GM21526 (cell line): Measurements from ENCODE around the gene WASHC2A.
A peak's percentile ranks its signal among the peaks of the same experiment; 100 is the strongest.
"Not testable (repeated sequence)": the region's sequence is repeated elsewhere in the genome, so short reads cannot be mapped to it uniquely, and the experiment has no call there.

ENCODE experiments used
- ATAC-seq: cut with Tn5 transposase; IDR thresholded peaks from one replicate; pipeline ENCODE4 v1.9.1; 2021; ENCODE audit warnings: moderate library complexity; ENCODE audit not compliant: unreplicated experiment, low FRiP score

WASHC2A gene, protein sequence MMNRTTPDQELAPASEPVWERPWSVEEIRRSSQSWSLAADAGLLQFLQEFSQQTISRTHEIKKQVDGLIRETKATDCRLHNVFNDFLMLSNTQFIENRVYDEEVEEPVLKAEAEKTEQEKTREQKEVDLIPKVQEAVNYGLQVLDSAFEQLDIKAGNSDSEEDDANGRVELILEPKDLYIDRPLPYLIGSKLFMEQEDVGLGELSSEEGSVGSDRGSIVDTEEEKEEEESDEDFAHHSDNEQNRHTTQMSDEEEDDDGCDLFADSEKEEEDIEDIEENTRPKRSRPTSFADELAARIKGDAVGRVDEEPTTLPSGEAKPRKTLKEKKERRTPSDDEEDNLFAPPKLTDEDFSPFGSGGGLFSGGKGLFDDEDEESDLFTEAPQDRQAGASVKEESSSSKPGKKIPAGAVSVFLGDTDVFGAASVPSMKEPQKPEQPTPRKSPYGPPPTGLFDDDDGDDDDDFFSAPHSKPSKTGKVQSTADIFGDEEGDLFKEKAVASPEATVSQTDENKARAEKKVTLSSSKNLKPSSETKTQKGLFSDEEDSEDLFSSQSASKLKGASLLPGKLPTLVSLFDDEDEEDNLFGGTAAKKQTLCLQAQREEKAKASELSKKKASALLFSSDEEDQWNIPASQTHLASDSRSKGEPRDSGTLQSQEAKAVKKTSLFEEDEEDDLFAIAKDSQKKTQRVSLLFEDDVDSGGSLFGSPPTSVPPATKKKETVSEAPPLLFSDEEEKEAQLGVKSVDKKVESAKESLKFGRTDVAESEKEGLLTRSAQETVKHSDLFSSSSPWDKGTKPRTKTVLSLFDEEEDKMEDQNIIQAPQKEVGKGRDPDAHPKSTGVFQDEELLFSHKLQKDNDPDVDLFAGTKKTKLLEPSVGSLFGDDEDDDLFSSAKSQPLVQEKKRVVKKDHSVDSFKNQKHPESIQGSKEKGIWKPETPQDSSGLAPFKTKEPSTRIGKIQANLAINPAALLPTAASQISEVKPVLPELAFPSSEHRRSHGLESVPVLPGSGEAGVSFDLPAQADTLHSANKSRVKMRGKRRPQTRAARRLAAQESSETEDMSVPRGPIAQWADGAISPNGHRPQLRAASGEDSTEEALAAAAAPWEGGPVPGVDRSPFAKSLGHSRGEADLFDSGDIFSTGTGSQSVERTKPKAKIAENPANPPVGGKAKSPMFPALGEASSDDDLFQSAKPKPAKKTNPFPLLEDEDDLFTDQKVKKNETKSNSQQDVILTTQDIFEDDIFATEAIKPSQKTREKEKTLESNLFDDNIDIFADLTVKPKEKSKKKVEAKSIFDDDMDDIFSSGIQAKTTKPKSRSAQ (N-terminal part only)

DNA sequence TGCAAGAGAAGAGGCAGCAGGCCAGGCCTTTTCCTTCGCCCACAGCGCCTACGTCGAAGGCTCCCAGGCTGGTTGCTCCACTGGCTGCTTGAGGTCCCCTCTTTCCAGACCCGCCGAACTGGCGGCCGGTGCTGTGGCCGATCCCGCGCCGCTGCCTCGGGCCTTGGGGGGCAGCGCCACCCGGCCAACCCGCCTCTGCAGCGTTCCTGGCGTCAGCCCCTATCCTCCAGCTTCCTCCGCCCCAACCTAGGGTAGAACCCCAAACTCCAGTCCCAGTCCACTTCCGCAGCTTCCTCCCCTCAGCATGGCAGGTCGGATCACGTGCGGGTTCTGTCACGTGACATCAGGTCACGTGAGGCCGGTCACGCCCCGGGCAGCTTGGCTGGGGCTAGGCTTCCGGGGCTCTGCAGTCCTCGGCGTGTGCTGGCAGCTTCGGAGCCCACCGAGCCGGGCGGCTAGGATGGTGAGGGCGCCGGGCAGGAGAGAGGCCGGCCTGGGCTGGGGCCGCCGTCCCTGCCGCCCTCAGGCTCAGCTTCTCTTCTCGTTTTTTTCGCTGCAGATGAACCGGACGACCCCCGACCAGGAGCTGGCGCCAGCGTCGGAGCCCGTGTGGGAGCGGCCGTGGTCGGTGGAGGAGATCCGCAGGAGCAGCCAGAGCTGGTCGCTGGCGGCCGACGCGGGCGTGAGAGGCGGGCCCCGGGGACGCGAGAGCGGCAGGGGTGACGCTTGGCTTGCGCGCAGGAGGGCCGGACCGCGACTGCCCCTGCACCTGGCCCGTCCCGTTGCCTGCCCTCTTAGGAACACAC lies at the start of gene WASHC2A:
TSS of gene WASHC2A (plus strand) at position 409 of the 806 bp plus-strand sequence. CDS start at position 461, 52 bp downstream.
- ATAC-seq = peak; percentile 91

DNA sequence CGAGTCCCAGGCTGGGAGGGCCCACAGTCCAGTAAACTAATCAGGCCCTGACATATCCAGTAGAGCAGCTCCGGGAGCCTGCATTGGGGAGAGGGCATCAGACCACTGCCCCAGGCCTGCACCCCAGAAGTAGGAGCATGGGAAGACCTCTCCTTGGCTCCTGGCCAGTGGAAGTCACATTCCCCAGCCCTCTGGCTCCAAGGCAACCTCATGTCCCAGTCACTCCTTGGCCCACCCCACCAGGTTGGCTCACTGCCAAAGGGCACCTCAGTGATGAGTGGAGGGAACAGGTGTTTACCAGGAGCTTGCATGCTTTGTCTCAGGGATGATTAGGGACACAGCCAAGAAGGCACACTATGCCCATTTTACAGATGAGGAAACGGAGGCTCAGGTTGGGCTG lies 48.5 kb upstream of the WASHC2A start:
- ATAC-seq = not testable (repeated sequence)

DNA sequence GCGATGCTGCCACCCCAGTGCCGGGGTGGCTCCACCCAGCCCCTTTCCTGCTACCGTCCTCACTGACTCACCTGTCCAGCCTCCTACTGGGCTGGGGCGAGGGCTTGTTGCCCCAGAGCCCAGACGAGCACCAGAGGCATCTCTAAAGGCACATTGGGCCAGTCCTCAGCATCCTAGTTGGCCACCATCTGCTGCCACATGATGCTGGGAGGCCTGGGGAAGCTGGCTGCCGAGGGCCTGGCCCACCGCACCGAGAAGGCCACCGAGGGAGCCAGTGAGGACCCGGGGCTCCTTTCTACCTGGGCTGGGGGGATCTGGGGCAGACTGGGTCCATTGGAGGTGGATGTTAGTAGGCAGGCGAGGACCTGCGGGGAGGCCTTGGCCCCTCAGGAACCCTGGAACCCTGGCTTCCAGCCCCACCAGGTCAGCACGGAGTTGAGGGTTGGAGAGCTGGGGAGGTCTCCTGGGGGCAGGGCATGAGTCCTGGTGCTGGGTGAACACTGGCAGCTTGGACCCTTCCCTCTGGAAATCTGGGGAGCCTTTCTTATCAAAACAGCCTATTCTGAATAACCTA lies 47.2 kb upstream of the WASHC2A start:
- not testable (repeated sequence) for ATAC-seq

DNA sequence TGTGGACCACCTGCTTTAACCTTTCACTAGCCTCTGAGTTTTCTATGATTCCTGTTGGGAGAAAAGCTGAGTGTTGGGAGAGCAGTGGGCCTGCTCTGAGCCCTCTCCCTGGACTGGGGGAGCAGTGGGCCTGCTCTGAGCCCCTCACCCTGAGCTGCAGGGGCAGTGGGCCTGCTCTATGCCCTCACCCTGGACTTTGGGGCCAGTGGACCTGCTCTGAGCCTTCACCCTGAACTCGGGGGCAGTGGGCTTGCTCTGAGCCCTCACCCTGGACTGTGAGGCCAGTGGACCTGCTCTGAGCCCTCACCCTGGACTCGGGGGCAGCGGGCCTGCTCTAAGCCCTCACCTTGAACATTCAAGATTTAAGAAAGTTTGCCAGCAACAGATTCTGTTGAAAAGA lies 46.1 kb upstream of the WASHC2A start:
- ATAC-seq = no peak

DNA sequence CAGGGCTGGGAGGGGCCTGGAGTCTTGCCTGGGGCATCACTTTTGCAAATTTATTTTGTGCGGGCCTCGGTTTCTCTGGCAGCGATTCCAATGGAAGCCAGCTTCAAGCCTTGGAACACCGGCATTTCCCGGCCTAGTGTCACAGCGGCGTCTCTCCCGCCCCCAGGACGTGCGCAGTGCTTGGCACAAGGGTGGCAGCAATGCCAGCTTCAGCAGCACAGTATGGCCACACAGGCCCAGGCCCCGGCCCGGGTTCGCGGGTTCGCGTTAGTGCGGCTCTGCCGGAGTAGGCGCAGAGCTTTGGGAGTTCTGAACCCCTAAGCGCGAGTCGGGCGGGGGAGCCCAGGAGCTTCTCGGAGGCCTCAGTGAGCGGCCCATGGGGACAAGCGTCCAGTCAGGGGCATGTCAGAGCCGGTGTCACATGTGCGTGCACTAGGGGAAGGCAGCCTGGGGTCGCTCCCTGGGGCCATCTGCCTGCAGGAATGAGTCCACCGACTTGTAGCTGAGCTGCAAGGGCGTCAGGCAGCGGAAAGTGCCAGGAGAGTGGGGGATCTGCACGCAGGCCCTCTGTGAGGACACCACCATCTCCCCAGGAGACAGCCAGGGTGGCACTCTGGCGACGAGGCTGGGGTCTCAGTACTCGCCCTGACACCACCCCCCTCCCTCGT lies 42.9 kb upstream of the WASHC2A start:
- not testable (repeated sequence) for ATAC-seq

DNA sequence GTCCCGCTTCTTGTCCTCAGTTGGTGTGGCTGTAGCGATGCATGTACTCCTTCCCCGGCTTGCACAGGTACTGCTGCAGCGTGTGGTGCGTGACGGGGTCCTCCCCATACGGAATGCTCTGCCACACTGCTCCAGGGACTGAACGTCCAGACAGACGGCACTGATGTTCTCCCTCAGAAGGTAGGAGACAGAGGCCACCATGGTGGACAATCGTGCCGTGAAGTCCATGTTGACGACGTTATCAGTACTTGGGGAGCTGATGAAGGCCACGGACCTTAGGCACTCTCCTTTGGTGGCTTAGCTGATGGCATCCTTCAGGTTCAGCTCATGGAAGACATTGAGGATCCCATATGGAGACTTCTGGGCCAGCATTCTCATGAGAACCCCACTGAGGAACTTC lies 42.1 kb upstream of the WASHC2A start:
- no peak for ATAC-seq

DNA sequence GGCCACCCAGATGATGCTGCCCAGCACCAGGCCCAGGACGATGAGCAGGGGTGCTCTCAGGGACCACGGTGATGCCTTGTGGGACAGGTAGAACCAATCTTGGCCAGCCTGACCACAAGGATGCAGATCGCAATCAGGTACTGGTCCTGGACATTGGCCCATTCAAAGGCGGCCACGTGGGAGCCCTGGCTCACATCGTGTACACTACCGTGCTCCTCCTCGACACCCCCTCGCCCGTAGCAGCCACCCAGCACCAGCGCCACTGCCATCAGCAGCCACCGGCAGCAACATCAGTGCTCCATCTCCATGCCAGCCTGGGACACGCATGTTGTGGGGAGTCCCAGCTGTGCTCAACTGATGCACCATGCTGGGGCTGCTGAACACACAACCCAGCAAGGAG lies 40.6 kb upstream of the WASHC2A start:
- ATAC-seq = no peak

DNA sequence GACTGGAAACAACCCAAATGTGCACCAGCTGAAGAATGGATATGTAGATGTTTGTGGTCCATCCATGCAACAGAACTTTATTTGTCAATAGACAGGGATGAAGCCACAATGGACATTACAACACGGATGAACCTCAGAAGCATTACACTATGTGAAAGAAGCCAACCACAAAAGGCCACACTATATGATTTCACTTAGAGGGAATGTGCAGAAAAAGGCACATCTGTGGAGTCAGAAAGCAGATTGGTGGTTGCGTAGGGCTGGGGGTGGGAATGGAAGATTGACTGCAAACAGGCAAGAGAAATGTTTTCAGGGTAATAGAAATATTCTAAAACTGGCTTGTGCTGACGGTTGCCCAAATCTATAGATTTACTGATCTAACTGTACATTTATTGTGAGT lies 34.3 kb upstream of the WASHC2A start:
- no peak for ATAC-seq

DNA sequence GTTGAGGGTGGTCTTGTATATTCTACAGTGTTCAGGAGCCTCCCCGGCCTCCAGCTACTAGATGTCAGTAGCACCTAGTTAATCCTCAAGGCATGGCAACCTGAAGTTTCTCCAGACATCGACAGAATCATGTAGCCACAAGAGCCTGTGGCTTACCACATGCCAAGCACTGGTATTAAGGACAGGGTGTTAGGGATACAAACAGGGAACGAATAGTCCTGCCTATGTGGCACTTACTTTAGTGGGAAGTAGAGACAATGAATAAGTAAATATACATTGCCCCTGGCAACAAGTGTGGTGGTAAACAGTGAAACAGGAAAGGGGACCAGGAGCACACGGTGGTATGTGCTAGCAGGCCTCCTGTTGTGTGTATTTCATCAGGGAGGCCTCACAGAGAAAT lies 32.4 kb upstream of the WASHC2A start:
- ATAC-seq = not testable (repeated sequence)

DNA sequence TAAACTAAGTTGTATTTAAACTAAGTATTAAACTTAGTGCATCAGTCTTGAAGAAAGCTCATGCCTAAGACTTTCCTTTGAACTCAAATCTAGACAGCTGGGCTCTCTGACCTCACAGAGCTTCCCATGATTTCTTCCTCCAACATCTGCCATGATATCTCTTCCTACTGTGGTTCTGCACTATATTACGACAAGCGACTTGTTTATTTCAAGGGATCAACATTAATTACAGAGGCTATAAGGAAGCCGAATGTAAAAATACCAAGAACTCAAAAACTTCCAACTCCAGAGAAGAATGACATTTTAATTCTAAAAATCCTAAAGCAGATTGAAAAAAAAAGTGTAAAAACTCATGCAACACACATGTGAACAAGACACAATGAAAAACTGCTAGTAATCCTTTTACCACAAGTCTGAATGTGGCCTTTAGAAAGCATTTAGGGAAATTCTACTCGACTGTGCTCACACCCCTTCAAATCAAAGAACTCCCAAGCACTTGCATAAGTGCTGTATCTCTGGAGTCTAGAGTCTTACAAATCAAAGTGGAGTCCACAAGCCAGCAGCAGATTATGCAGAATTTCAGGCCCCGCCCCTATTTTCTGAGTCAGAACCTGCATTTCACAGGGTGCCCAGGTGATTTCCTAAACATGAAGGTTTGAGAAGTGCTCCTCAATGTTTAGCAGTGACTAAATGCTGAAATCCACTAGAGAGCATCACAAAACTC lies 22.7 kb upstream of the WASHC2A start:
- ATAC-seq = no peak

DNA sequence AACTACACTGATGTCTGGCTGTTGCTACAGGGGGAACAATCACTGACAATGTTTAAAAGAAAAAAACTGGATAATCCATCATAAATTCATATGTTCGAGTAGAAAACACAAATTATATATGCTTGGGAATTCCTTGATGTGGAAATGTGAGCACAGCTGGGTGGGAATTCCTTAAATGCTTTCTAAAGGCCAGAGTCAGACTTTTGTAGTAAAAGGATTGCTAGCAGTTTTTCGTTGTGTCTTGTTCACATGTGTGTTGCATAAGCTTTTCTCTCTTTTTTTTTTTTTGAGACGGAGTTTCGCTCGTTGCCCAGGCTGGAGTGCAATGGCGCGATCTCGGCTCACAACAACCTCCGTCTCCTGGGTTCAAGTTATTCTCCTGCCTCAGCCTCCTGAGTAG lies 21.3 kb upstream of the WASHC2A start:
- ATAC-seq = not testable (repeated sequence)

DNA sequence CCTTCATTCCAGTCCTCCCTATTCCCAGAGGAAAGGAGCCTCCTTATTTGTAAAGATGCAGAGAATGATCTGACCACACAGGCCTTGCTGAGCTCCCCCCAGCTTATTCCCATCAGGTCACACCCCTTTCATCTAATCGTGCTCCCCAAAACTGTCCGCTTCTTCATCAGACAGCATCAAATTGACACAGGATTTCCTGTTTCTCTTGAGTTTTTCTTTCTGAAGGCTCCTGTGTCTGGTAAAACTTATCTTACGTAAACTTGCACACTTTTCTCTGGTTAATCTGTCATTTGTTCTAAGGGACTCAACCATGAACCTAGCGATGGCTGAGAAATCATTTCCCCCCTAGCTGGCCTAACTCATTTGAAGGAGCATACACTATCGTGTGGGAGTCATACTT lies 20.2 kb upstream of the WASHC2A start:
- ATAC-seq = not testable (repeated sequence)

DNA sequence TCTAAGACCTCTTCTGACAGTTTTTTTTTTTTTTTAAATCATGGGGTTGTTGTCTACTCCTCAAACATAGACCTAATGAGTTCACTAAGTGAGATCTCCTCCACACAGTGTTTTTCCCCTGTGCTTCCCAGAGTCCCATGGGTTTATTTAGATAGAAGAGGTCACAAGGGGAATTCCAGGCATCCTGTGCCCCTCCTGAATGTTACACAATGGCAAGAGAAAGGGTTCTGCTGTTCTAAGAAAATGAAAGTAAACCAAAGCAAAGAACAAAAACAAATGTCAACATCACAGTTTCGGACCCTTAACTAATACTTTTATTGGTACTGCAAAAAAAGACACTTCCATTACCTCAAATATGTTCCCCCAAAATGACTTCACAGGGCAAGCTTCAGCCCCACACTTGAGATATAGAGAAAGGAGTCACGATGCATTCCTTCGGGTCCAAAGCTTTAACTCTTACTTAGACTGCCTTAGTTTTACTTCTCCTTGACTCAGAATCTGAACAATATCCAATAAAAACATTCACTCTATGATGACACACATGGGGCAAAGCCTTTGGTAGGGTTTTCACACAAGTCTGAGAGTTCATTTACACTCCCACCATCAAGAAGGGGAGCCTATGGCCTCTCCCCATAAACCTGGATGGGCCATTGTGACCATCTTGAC lies 15.6 kb upstream of the WASHC2A start:
- not testable (repeated sequence) for ATAC-seq

DNA sequence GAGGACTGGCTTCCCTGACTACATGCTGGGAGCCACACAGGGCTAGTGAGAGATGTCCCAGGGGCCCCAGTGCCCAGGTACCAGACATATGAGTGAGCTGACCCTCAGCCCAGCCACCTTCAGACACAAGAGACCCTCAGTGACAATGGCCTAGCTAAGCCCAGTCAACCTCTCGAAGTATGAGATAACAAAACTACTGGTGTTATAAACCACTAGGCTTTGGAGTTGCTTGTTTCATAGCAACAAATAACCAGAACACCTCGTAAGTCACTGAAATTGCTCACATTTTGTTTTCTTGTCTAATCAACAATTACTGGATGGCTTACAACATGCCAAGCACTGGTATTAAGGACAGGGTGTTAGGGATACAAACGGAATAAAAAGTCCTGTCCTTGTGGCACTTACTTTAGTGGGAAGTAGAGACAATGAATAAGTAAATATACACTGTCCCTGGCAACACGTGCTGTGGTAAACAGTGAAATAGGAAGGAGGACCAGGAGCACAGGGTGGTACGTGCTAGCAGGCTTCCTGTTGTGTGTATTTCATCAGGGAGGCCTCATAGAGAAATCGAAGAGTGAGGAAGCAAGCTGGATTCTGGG lies 14.9 kb upstream of the WASHC2A start:
- ATAC-seq = not testable (repeated sequence)

DNA sequence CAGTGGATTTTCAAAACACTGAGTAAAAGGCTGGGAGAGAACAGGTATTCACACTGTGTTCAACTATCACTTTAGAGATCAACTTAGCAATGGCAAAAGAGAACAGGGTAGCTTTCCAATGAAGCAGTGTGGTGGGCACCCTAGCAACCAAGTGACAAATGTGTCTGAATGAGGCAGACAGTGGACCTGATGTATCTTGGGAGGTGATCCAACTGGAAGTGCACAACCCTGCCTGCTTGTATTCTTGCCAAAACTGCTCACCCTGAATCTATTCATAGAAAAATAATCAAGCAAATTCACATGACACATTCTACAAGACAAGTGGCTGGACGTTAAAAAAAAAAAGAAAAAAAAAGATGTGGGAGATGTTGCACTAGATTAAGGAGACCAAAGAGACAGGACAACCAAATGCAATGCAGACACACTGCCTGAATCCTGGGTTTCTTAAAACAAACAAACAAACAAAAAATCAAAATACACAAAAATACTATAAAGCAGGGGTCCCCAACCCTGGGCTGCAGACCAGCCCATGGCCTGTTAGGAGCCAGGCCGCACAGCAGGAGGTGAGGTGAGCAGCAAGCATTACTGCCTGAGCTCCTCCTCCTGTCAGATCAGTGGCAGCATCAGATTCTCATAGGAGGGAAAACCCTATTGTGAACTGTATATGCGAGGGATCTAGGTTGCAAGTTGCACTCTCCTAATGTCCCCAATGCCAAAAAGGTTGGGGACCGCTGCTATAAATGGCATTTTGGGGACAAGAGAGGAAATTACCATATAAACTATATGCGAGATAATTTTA lies 12.1 kb upstream of the WASHC2A start:
- ATAC-seq = not testable (repeated sequence)

DNA sequence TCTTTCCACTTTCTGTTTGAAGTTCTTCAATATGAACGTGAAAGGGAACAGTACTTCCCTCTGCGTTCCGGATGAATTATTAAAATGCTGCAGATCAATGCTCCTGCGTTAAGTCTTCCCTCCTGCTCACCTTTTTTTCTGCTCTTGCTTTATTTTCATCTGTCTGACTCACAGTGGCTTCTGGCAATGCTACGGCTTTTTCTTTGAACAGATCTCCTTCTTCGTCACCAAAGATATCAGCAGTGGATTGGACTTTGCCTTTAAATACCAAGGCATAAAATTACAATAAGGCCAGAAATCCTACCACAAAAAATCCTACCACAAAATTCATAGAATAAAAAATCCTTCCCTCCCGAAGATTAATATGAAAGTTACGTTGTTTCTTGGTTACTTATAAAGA lies 11.1 kb upstream of the WASHC2A start:
- not testable (repeated sequence) for ATAC-seq
